HG03066 (cell line): ENCODE data around the gene DLG2.
"Not testable (repeated sequence)": the region's sequence is repeated elsewhere in the genome, so short reads cannot be mapped to it uniquely, and the experiment has no call there.

Experiments
- ATAC-seq: cut with Tn5 transposase; IDR thresholded peaks from one replicate; pipeline ENCODE4 v1.9.1; 2021; ENCODE audit warnings: low read depth; ENCODE audit not compliant: unreplicated experiment

The DLG2 gene

DNA sequence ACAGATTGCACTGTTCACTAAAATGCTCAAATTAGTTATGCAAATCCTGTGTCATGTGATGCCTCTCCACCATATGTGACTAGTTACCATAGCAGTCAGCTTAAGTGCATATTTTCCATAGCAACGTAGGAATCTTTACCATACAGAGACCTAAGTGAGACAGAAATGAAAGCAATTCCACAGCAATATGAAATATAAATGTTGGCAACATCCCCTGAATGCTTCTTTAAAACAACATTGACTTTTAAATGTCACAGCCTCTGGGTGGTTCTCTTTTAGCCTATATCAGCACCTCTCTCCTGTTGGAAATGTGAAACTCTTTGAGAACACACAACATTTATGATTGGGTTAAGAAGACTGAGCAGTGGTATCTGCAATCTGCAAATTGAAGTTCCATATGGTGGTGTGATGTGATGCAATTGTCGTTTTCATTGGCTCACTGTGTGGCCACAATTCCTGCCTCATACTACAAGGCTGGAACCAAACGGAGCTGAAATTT is 814.6 kb downstream of the DLG2 start:
- no peak for ATAC-seq

DNA sequence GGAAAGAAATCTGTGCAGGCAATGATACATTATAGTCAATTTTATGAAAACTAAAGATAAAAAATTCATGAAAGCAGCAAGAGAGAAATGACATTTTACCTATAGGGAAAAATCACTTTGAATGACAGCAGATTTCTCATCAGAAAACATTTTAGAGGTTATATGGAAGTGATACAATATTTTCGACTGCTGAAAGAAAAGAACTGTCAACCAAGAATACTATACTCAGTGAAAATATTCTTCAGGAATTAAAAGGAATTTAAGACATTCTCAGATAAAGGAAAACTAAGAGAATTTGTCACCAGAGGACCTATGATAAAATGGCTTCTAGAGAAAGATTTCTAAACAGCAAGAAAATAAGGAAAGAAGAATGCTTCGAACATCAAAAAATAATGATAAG is 820.8 kb downstream of the DLG2 start:
- no peak for ATAC-seq

DNA sequence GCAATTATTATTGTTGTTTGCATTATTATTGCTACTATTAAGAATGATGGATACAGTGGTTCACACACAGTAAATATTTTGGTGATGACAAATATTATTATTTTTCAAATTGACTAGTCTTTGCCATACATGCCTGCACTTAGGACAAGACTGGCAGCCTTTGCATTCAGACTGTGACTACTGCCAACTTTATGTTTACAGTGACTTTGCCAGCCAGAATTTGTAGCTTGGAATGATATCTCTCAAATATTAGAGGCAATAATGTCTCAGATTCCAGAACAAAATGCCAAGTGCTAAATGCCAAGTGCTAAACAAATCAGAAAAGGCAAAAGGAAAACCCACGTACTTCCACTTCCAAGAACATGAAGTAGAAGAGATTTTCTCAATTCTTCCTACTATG is 823.1 kb downstream of the DLG2 start:
- ATAC-seq, result no peak

DNA sequence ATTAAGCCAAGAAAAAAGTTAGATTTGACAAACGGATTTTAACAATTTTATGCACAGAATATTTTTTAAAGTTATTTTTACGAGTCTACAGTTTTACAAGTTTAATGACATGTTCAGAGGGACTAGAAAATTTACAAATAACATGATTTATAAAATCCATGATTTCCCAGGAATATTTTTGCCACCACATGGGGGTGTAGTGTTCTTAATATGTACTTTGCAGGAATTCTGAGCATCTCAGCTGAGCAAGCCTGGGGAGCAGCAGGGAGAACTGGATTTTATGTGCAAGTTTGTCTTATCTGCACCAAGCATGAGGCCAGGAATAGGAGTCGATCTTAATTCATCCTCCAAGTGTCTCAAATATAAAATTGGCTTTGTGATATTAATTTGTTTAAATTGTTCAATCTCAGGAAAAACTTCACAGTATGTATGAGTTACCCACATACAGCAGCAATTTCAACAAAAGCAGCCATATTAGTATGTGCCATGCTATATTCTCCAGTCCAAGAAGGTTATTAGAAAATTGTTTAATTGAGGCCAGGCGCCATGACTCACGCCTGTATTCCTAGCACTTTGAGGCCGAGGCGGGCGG is 826.3 kb downstream of the DLG2 start:
- no peak for ATAC-seq

- ATAC-seq, result no peak
Observed at GRCh38 chr11:84799112-84799511, 828.0 kb downstream of the DLG2 start.

GRCh38 chr11:84795698-84796097 is 831.4 kb downstream of the DLG2 start:
- ATAC-seq, result no peak

DNA sequence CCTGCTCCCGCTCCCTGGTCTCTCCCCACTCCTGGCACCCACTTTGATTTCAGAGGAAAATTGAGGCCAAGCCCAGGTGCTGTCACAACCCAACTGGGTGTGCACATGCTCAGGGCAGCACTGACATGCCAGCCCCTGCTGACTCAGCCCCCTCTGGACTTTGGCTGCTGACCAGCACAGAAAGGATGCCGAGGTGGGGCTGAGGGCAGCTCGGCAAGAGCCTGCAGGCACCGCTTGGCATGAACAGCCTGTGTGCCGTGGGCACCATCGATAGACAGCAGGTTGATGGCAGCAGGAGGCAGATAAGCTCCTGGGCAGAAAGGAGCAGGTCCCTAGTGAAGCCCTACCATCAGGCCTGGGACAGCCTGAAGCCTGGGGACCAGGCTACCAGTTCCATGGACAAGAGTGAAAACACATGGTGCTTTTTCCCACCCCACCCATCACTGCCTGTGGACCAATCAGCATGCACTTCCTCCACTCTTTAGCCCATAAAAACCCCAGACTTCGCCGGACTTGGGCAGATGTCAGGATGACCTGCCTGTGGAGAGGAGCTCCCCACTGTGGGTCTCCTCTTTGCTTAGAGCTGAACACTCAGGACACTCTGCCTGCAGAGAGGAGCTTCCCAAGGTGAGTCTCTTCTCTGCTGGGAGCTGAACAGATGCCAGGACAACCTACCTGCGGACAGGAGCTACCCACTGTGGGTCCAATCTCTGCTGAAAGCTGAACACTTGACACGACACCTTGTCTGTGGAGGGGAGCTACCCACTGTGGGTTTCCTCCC is 832.3 kb downstream of the DLG2 start:
- ATAC-seq, result no peak

DNA sequence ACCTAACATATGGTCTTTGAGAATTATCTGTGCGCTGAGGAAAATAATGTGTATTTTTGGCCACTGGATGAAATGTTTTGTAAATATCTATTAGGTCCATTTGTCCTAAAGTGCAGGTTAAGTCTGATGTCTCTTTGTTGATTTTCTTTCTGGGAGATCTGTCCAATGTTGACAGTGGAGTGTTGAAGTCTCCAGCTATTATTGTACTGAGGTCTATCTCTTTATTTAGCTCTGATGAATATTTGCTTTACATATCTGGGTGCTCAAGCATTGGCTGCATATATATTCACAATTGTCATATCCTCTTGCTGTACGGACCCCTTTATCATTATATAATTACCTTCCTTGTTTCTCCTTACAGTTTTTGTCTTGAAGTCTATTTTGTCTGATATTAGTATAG is 833.8 kb downstream of the DLG2 start:
- no peak for ATAC-seq

- no peak for ATAC-seq
Observed at GRCh38 chr11:84790849-84791427, 836.2 kb downstream of the DLG2 start.

- no peak for ATAC-seq
Observed at GRCh38 chr11:84788220-84788619, 838.9 kb downstream of the DLG2 start.

GRCh38 chr11:84784158-84784557 is 843.0 kb downstream of the DLG2 start:
- ATAC-seq, result not testable (repeated sequence)

DNA sequence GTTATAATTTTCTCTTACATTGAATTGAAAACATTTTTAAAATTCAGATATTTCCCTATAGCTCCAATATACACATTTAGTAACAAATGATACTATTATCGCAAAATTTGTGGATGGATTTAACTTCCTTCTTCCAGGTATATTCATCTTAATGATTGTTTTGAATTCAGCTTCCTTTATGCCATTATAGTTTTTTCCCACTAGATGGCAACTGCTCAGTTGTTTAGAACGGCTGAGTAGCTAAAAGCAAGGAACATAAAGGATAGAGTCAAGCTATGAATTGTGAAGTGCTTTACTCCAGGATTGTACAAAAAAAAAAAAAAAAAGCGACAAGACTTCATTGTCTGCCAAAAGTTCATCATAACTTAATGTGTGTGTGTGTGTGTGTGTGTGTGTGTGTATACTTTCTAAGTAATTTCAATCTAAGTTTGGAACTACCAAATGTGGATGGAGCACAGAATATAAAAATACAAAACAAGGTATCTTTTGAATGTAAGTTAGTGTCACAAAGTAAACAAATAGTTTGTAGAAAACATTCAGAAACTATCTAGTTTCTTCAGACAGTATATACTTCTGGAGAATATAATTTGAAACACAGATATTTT is 846.4 kb downstream of the DLG2 start:
- ATAC-seq, result no peak

DNA sequence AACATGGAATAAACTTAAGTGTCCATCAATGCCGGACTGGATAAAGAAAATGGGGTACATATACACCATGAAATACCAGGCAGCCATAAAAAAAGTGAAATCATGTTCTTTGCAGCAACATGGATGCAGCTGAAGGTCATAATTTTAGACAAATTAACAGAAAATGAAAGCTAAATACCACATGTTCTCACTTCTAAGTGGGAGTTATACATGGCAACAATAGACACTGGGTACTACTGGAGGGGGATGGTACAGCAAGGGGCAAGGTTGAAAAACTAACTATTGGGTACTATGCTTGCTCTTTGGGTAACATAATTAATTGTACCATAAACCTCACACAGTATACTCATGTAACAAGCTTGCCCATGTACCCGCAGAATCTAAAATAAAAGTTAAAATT is 851.6 kb downstream of the DLG2 start:
- ATAC-seq, result no peak

DNA sequence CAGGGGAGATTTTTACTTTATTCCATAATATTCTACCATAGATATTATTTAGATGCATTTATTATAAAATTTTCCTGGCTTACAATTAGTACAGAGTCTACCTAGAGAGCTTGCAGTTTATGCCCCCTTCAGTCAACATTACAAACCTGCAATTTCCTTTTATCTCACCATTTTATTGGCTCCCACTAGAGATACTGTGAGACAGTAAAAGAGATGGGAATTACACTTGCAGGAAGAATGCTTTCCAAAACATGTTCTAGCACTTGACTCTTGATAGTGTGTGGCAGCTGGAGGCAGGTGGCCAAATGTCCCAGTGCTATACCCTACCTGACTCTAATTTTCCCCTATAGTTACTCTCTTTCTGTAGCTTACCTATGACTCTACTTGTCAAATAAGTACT is 863.2 kb downstream of the DLG2 start:
- ATAC-seq, result no peak

GRCh38 chr11:84757711-84758110 is 869.4 kb downstream of the DLG2 start:
- ATAC-seq, result no peak

- no peak for ATAC-seq
Observed at GRCh38 chr11:84751371-84751770, 875.8 kb downstream of the DLG2 start.

DNA sequence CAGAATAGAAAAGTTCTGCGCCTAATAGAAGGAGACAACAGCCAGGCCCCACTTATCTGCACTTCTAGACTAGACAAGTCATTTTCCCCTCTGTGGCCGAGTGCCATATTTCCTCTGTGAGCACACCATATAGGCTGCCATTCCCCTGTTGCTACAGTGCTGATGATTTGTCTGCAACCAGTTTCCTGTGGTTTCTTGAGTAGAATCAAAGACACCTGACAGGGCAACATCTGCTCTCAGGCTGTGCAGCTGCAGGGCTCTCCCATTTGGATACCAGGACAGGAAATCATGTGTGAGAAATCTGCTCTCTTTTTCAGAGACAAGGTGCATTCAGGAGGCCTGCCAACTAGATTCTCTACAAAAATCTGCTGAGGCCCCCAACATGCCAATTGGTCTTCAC is 879.3 kb downstream of the DLG2 start:
- ATAC-seq, result no peak

DNA sequence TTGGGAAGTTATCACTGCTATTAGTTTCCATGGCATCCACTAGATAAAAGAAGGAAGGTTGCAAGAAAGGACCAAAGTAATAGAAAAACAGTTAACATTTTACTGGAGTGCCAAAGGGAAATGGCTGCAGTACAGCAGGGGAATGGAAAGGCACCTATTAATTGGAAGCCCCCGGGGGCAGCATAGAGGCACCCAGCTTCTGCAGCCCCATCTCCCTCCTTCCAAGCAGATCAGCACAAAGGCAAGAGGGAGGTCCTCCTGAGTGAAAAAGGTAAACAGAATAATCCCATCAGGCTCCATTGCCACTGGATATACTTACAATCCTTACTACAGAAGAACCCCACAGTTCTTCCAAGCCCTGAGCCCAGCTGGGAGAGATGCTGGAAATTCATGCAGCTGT is 887.1 kb downstream of the DLG2 start:
- ATAC-seq, result no peak

GRCh38 chr11:84724256-84724655 is 902.9 kb downstream of the DLG2 start:
- no peak for ATAC-seq

- ATAC-seq, result no peak
Observed at GRCh38 chr11:84722583-84723108, 904.5 kb downstream of the DLG2 start.

DNA sequence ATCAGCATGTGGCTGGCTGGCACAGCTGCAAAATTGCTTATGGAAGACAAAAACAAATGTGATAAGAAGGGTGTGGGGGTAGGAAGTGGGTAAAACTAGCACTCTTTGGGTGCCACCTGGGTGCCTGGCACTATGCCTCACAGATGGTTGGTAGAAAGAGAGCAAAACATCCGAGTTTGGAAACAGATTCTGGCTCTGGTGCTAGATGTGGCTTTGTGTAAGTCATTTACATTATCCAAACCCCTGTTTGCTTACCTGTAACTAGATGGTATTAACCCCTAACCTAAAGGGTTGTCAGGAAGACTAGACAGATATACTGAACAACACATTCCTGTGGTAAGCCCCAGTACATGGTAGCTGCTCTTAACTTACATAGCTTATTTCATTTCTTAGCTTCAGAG is 905.6 kb downstream of the DLG2 start:
- ATAC-seq, result no peak
